H1 (cell line): Measurements from ENCODE around the gene GDPD4.

Experiments used
- BRCA1 ChIP-seq: IDR thresholded peaks from 2 replicates; pipeline ENCODE4 v1.6.1; 2012; ENCODE audit warnings: low read depth, low read length, improper control_type of control experiment
- POLR2A ChIP-seq, 2 experiments: IDR thresholded peaks; 1 replicate in 1 of 2; 2 replicates in 1 of 2; pipeline ENCODE4 v1.6.1; 2011; ENCODE audit warnings: low read depth in 2 of 2, low read length in 2 of 2, mild to moderate bottlenecking in 2 of 2; ENCODE audit errors: control extremely low read depth in 1 of 2
- POLR2AphosphoS5 ChIP-seq: IDR thresholded peaks from 2 replicates; pipeline ENCODE4 v1.6.1; 2011; ENCODE audit warnings: low read depth, low read length
- TAF1 ChIP-seq: IDR thresholded peaks from 2 replicates; pipeline ENCODE4 v1.6.1; 2011; ENCODE audit warnings: mild to moderate bottlenecking, low read depth, low read length
- ZNF274 ChIP-seq: IDR thresholded peaks from 2 replicates; pipeline ENCODE4 v1.7.0; 2012; ENCODE audit warnings: low read length, borderline replicate concordance; ENCODE audit errors: extremely low read depth
- TF ChIP-seq, protein P1 (sequence below), 3 experiments: IDR thresholded peaks; 1 replicate in 2 of 3; 2 replicates in 1 of 3; pipeline versions ENCODE4 v1.5.1 to v1.6.1; 2011; ENCODE audit warnings: low read length in 3 of 3, mild to moderate bottlenecking in 3 of 3, inconsistent platforms in 2 of 3, low read depth in 1 of 3, moderate library complexity in 1 of 3; ENCODE audit not compliant: insufficient read depth in 1 of 3; ENCODE audit errors: control extremely low read depth in 1 of 3

- TF ChIP-seq, protein P1, sequence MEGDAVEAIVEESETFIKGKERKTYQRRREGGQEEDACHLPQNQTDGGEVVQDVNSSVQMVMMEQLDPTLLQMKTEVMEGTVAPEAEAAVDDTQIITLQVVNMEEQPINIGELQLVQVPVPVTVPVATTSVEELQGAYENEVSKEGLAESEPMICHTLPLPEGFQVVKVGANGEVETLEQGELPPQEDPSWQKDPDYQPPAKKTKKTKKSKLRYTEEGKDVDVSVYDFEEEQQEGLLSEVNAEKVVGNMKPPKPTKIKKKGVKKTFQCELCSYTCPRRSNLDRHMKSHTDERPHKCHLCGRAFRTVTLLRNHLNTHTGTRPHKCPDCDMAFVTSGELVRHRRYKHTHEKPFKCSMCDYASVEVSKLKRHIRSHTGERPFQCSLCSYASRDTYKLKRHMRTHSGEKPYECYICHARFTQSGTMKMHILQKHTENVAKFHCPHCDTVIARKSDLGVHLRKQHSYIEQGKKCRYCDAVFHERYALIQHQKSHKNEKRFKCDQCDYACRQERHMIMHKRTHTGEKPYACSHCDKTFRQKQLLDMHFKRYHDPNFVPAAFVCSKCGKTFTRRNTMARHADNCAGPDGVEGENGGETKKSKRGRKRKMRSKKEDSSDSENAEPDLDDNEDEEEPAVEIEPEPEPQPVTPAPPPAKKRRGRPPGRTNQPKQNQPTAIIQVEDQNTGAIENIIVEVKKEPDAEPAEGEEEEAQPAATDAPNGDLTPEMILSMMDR (IDR thresholded peaks at IDR 0.05; ENCODE audit: control extremely low read depth in 1 of 3, insufficient read depth in 1 of 3, low read depth in 1 of 3, low read length in 3 of 3) = no peak
- TF ChIP-seq TAF1 (no peak), POLR2AphosphoS5 (no peak), BRCA1 (no peak), POLR2A (IDR thresholded peaks at IDR 0.05; ENCODE audit: control extremely low read depth in 1 of 2, low read depth in 2 of 2, low read length in 2 of 2) (no peak), ZNF274 (no peak)
Observed at GRCh38 chr11:77310721-77311120, 9.2 kb upstream of the GDPD4 start.
